HepG2 (cell line): ENCODE measurements around the gene TMEM63C. TPM values are rescaled to one million over a fixed set of nuclear protein-coding genes. Genes with fewer than 3 reads are reported as not detected.

Experiments
- ATAC-seq: fragments of 200-7000 bp; cut with Tn5 transposase; 3 replicates; pipeline ENCODE4 v1.9.1; 2020; ENCODE audit warnings: mild to moderate bottlenecking, moderate library complexity
- BruUV-seq: library from RNA; stranded (reverse); fragments of 400-500 nt; replicated peaks from 2 replicates; lab custom pipeline; 2021; lab: Mats Ljungman, UMichigan
- CTCF ChIA-PET: fragments of 300-600 bp; formaldehyde crosslinking; extraction: SDS; loops from one replicate; lab custom pipeline; 2021; ENCODE audit warnings: low total read pairs, inconsistent platforms, low intra/inter-chr PET ratio; lab: Yijun Ruan, JAX
- POLR2A ChIA-PET: fragments of 350-600 bp; sonication (Branson Sonifier 250); formaldehyde crosslinking; loops from one replicate; lab custom pipeline; 2020; ENCODE audit warnings: antibody characterized with exemption, inconsistent platforms; lab: Yijun Ruan, JAX
- DNase-seq: peaks from one replicate; pipeline ENCODE4 v3.0.0-alpha.2; 2015; ENCODE audit warnings: low spot score
- FAIRE-seq: peaks from 3 replicates; lab custom pipeline; 2011; peaks lifted over from hg19 to GRCh38; lab: Jason Lieb, UNC
- H2AFZ ChIP-seq: one replicate; pipeline ENCODE4 v1.6.1; 2011; ENCODE audit warnings: low read length, inconsistent platforms
- H3K27ac ChIP-seq: fragments of 300-600 bp; 3 replicates; pipeline ENCODE4 v1.8.0; 2011; ENCODE audit warnings: mixed run types, mild to moderate bottlenecking, mixed read lengths, low read length, inconsistent platforms; ENCODE audit not compliant: insufficient read depth; ENCODE audit errors: extremely low read length
- H3K27me3 ChIP-seq, 2 experiments: fragments of 200-600 bp in 1 of 2; 2 replicates in 1 of 2; 3 replicates in 1 of 2; pipeline versions ENCODE4 v1.6.0 to v1.8.0; 2011; ENCODE audit warnings: low read length in 2 of 2, mild to moderate bottlenecking in 2 of 2, moderate library complexity in 2 of 2, inconsistent platforms in 1 of 2; ENCODE audit not compliant: insufficient read depth in 2 of 2, control insufficient read depth in 1 of 2
- H3K36me3 ChIP-seq, 2 experiments: fragments of 200-600 bp in 1 of 2; replicated peaks in 1 of 2; 2 replicates in 1 of 2; 3 replicates in 1 of 2; pipeline versions ENCODE4 v1.5.1 to v1.8.0; 2011; ENCODE audit warnings: low read length in 2 of 2, inconsistent platforms in 1 of 2; ENCODE audit not compliant: insufficient read depth in 2 of 2, control insufficient read depth in 1 of 2
- H3K4me1 ChIP-seq: 2 replicates; pipeline ENCODE4 v1.5.1; 2012; ENCODE audit warnings: low read length, inconsistent platforms; ENCODE audit not compliant: insufficient read depth
- H3K4me2 ChIP-seq: 2 replicates; pipeline ENCODE4 v1.6.0; 2011; ENCODE audit warnings: low read depth, low read length, inconsistent platforms
- H3K4me3 ChIP-seq, 3 experiments: fragments of 200-600 bp in 1 of 3; sonication (generic), shearing (Covaris generic) in 1 of 3; replicated peaks in 1 of 3; 2 replicates each; pipeline ENCODE4 v1.5.1; 2011 to 2016; ENCODE audit warnings: low read length in 3 of 3, inconsistent platforms in 2 of 3, low read depth in 2 of 3, mild to moderate bottlenecking in 2 of 3, control low read depth in 1 of 3, mixed read lengths in 1 of 3; ENCODE audit not compliant: insufficient read depth in 1 of 3
- H3K79me2 ChIP-seq: one replicate; pipeline ENCODE4 v1.6.1; 2011; ENCODE audit warnings: low read length, inconsistent platforms; ENCODE audit not compliant: insufficient read depth
- H3K9ac ChIP-seq: 2 replicates; pipeline ENCODE4 v1.6.0; 2011; ENCODE audit warnings: mild to moderate bottlenecking, low read depth, low read length, inconsistent platforms; ENCODE audit not compliant: insufficient read depth
- H3K9me3 ChIP-seq: 2 replicates; pipeline ENCODE4 v1.5.1; 2012; ENCODE audit warnings: mild to moderate bottlenecking, low read length
- H4K20me1 ChIP-seq: 2 replicates; pipeline ENCODE4 v1.6.0; 2011; ENCODE audit warnings: inconsistent platforms, mild to moderate bottlenecking, low read length, moderate library complexity; ENCODE audit not compliant: insufficient read depth
- ATF5 ChIP-seq: sonication (generic); formaldehyde crosslinking; IDR thresholded peaks from 2 replicates; pipeline ENCODE4 v1.4.0; 2020; ENCODE audit warnings: mild to moderate bottlenecking, low read depth, missing genetic modification reagents
- CCDC6 ChIP-seq: sonication (generic); formaldehyde crosslinking; IDR thresholded peaks from 2 replicates; pipeline ENCODE4 v1.8.1; 2022; ENCODE audit warnings: mild to moderate bottlenecking, missing genetic modification reagents, moderate library complexity
- FOXA1 ChIP-seq, 2 experiments: fragments of 450-650 bp in 1 of 2; sonication (generic) in 1 of 2; formaldehyde crosslinking in 1 of 2; IDR thresholded peaks; 2 replicates each; pipeline versions ENCODE4 v1.4.0 to v1.6.1; 2016 to 2020; ENCODE audit warnings: missing genetic modification reagents in 1 of 2
- FOXC1 ChIP-seq: sonication (generic); formaldehyde crosslinking; IDR thresholded peaks from 2 replicates; pipeline ENCODE4 v1.8.0; 2022; ENCODE audit warnings: mild to moderate bottlenecking, missing genetic modification reagents, borderline replicate concordance
- FOXO1 ChIP-seq: sonication (generic); formaldehyde crosslinking; IDR thresholded peaks from 2 replicates; pipeline ENCODE4 v1.4.0; 2020; ENCODE audit warnings: missing genetic modification reagents
- GATA4 ChIP-seq: sonication (generic); IDR thresholded peaks from 2 replicates; pipeline ENCODE4 v1.6.1; 2016; ENCODE audit warnings: antibody characterized with exemption, low read depth, borderline replicate concordance
- HOXD1 ChIP-seq: sonication (generic); formaldehyde crosslinking; IDR thresholded peaks from 2 replicates; pipeline ENCODE4 v1.5.0; 2020; ENCODE audit warnings: missing genetic modification reagents
- MAFF ChIP-seq: IDR thresholded peaks from 2 replicates; pipeline ENCODE4 v1.6.1; 2011; ENCODE audit warnings: low read depth, low read length, improper control_type of control experiment
- PRDM15 ChIP-seq: sonication (generic); formaldehyde crosslinking; IDR thresholded peaks from 2 replicates; pipeline ENCODE4 v1.4.0; 2020; ENCODE audit warnings: missing genetic modification reagents
- SALL1 ChIP-seq: sonication (generic); formaldehyde crosslinking; IDR thresholded peaks from 2 replicates; pipeline ENCODE4 v1.8.0; 2022; ENCODE audit warnings: mild to moderate bottlenecking, missing genetic modification reagents
- ZNF292 ChIP-seq: sonication (generic); formaldehyde crosslinking; IDR thresholded peaks from 2 replicates; pipeline ENCODE4 v1.8.1; 2022; ENCODE audit warnings: mild to moderate bottlenecking, low read depth, missing genetic modification reagents, borderline replicate concordance
- ZNF30 ChIP-seq: sonication (generic); formaldehyde crosslinking; IDR thresholded peaks from 2 replicates; pipeline ENCODE4 v1.5.0; 2020; ENCODE audit warnings: mild to moderate bottlenecking, missing genetic modification reagents
- ZNF639 ChIP-seq: conservative IDR thresholded peaks from 2 replicates; pipeline ENCODE4 v1.6.1; 2018; ENCODE audit warnings: missing genetic modification reagents
- WGBS: methylation state at CpG from one replicate; pipeline ENCODE4 v1.1.6; 2017; ENCODE audit warnings: low lambda C conversion rate; 5-methylcytosine and 5-hydroxymethylcytosine counted together
- in situ Hi-C: cut with HindIII; loops from 2 replicates; pipeline ENCODE4 v1.10.0; 2017; ENCODE audit warnings: low pct_unique_long_range_greater_than_20kb; ENCODE audit not compliant: extremely low pct_ligation_motif_present
- intact Hi-C: fragments of 100-400 bp; cut with micrococcal nuclease; formaldehyde crosslinking; loops from one replicate; pipeline ENCODE4 v1.10.0; 2022; ENCODE audit not compliant: unreplicated experiment
- polyA plus RNA-seq, 8 experiments: library from polyadenylated mRNA; depleted of rRNA in 3 of 8; stranded (reverse) in 7 of 8; unstranded in 1 of 8; fragments of >200 nt; fragmentation: Illumina TruSeq in 4 of 8; extraction: Trizol in 4 of 8; gene quantifications; 2 replicates each; pipeline versions ENCODE4 v1.2.1 to v1.2.3, GENCODE V29; 2011 to 2016; ENCODE audit warnings: low read depth in 4 of 8, missing spikeins in 1 of 8, mixed read lengths in 1 of 8; ENCODE audit not compliant: insufficient read depth in 1 of 8
- total RNA-seq, 5 experiments: library from RNA; depleted of rRNA; stranded (reverse); fragments of >200 nt; fragmentation: Illumina TruSeq; extraction: Trizol; gene quantifications; 2 replicates each; pipeline ENCODE4 v1.2.3, GENCODE V29; 2016; ENCODE audit warnings: low read depth in 1 of 5

The TMEM63C gene
- total and polyA plus RNA-seq, 2 of the 13 experiments (the other 11 are each of a cell fraction or from before 2014, with no cell fraction given) = 0.17 to 0.27 TPM

DNA sequence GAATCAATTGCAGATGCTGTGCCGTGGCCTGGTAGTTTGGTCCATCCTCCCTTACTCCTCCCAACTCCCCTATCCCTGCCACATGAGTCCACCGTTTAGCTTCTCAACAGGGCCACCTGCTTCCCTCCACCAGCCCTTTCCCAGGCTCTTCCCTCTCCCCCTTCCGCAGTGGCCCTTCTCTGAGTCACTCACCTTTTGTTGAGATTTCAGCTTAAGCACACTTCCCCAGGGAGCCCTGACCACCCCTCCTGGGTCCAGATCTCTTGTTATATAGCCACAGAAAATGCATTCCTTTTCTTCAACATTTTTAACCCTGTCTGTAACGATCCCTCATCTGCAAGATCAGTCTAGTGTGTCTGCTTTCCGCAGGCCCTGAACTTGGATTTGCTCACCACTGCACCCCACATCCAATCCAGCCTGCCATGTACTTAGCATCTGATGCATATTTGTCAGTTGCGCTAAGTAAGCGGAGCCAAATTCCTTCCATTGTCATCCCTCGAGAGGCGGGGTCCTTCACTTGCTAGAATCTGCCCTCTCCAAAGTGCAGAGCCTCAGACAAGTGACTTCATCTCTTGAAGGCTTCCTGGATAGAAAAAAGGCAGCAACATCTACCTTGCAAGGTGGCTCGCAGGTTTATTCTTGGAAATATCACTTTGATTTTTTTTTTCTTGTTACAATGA lies 41.1 kb downstream of the TMEM63C start (continued):
- TF ChIP-seq ATF5 (no peak), GATA4 (no peak), ZNF292 (CRISPR knock-in tag) (no peak), HOXD1 (CRISPR knock-in tag) (no peak), FOXO1 (CRISPR knock-in tag) (no peak), FOXC1 (no peak), SALL1 (CRISPR knock-in tag) (no peak), PRDM15 (CRISPR knock-in tag) (no peak), CCDC6 (CRISPR knock-in tag) (no peak)

GRCh38 chr14:77224212-77224611 lies 42.6 kb downstream of the TMEM63C start:
- in situ Hi-C loops (no loop called here), intact Hi-C loops (no loop called here)
- 42% methylated on average over 4 of the region's 4 CpGs for WGBS
- Histone ChIP-seq H4K20me1 (no peaks in the 10 kb centered on the region), H3K9ac (no peak overlapping the region), H3K79me2 (no peaks in the 10 kb centered on the region), H3K4me3 (no peak overlapping the region), H3K27ac (no peak overlapping the region), H3K4me2 (no peak overlapping the region), H2AFZ (no peak overlapping the region), H3K9me3 (no peaks in the 10 kb centered on the region), H3K4me1 (no peaks in the 10 kb centered on the region), H3K36me3 (no peaks in the 10 kb centered on the region), H3K27me3 (no peaks in the 10 kb centered on the region)
- FAIRE-seq (no peak), ATAC-seq (no peak), DNase-seq (no peak)
- TF ChIP-seq FOXA1 (IDR thresholded peaks at IDR 0.05) (no peak), FOXA1 (CRISPR knock-in tag; IDR thresholded peaks at IDR 0.05) (no peak), ZNF30 (no peak), MAFF (no peak), ZNF639 (no peak)
- BruUV-seq = no TSS peak
- ChIA-PET POLR2A (no interaction called here), CTCF (no interaction called here)
